ENCODE results near the gene MYLK.

GRCh38 chr3:123688241-123688747 lies 195.8 kb downstream of the MYLK start:
- no peak for TF ChIP-seq CTCF (IDR thresholded peaks at IDR 0.05; ENCODE audit: insufficient read depth, low read length)
- TF ChIP-seq POLR2AphosphoS5 (IDR thresholded peaks at IDR 0.05; ENCODE audit: low read depth): no peak
- no peak for TF ChIP-seq REST (IDR thresholded peaks at IDR 0.05; ENCODE audit: insufficient replicate concordance, low read depth)

Data from HL-60 (cell line).